ENCODE measurements around the gene CNTNAP2. TPM values are rescaled to one million over a fixed set of nuclear protein-coding genes. Genes with fewer than 3 reads are reported as not detected.

Gene CNTNAP2
- total and polyA plus RNA-seq, 4 donors, result 0.14 to 2.3 (median 1.1) TPM

- no peaks in the 10 kb centered on the region for H3K4me1 ChIP-seq (ENCODE audit: control insufficient read depth in 4 of 4, insufficient read depth in 4 of 4, low read length in 3 of 4)
- 51% methylated on average over 2 of the region's 2 CpGs for WGBS
- H3K4me3 ChIP-seq (ENCODE audit: low read depth in 1 of 3, low read length in 3 of 3), result no peak overlapping the region
- H3K27me3 ChIP-seq (ENCODE audit: control insufficient read depth in 4 of 4, insufficient read depth in 4 of 4, low read length in 3 of 4), result no peaks in the 10 kb centered on the region
- no peaks in the 10 kb centered on the region for H3K36me3 ChIP-seq (ENCODE audit: control insufficient read depth in 4 of 4, insufficient read depth in 3 of 4, low read depth in 1 of 4, low read length in 3 of 4)
- H3K9me3 ChIP-seq (ENCODE audit: control insufficient read depth in 4 of 4, low read length in 3 of 4), result no peaks in the 10 kb centered on the region
- no peak for TF ChIP-seq MAX (IDR thresholded peaks at IDR 0.05)
- TF ChIP-seq GABPA (IDR thresholded peaks at IDR 0.05 in 1 of 2, conservative IDR thresholded peaks at IDR 0.05 in 1 of 2), result no peak
- TF ChIP-seq NR2F2 (IDR thresholded peaks at IDR 0.05), result no peak
- TF ChIP-seq CTCF (IDR thresholded peaks at IDR 0.05; ENCODE audit: low read depth, low read length, missing input control), result no peak
- no peak for TF ChIP-seq HNF4G (IDR thresholded peaks at IDR 0.05)
- no peak for TF ChIP-seq FOXA2 (IDR thresholded peaks at IDR 0.05)
- no peak for TF ChIP-seq JUND (IDR thresholded peaks at IDR 0.05)
- no peak for TF ChIP-seq SP1 (IDR thresholded peaks at IDR 0.05)
- no peak for TF ChIP-seq REST (IDR thresholded peaks at IDR 0.05)
- TF ChIP-seq FOXA1 (IDR thresholded peaks at IDR 0.05), result no peak
- TF ChIP-seq ATF3 (IDR thresholded peaks at IDR 0.05), result no peak
- TF ChIP-seq RXRA (IDR thresholded peaks at IDR 0.05), result no peak
- no peak for TF ChIP-seq HNF4A (conservative IDR thresholded peaks at IDR 0.05)
- no peak for TF ChIP-seq ZBTB33 (IDR thresholded peaks at IDR 0.05)
- no peak for TF ChIP-seq EGR1 (IDR thresholded peaks at IDR 0.05; ENCODE audit: low read depth in 2 of 2)
- no peak for TF ChIP-seq TAF1 (conservative IDR thresholded peaks at IDR 0.05)
- no peak for TF ChIP-seq RAD21 (IDR thresholded peaks at IDR 0.05)
- TF ChIP-seq YY1 (IDR thresholded peaks at IDR 0.05), result no peak
- DNase-seq (ENCODE audit: low spot score), result no peak
- H3K27ac ChIP-seq (ENCODE audit: low read depth in 1 of 2, low read length in 2 of 2), result no peak overlapping the region
- H3K9ac ChIP-seq (ENCODE audit: low read depth in 1 of 2, low read length in 2 of 2), result no peak overlapping the region
Measured at GRCh38 chr7:147978201-147978600, 1861.6 kb downstream of the CNTNAP2 start.
